Skeletal muscle tissue (tissue), 4 donors: ENCODE data around the gene ZBTB47. TPM values are rescaled to one million over a fixed set of nuclear protein-coding genes. Genes with fewer than 3 reads are reported as not detected.

Experiments
- H3K27ac ChIP-seq: one replicate; pipeline ENCODE4 v1.7.0; 2013; ENCODE audit warnings: mild to moderate bottlenecking, low read depth, low read length, inconsistent platforms
- H3K27me3 ChIP-seq, 3 donors: one replicate each; pipeline ENCODE4 v1.7.0; 2013; ENCODE audit warnings: low read length in 3 of 3; ENCODE audit not compliant: control insufficient read depth in 3 of 3, insufficient read depth in 3 of 3
- H3K36me3 ChIP-seq, 3 donors: one replicate each; pipeline ENCODE4 v1.7.0; 2013; ENCODE audit warnings: low read length in 3 of 3; ENCODE audit not compliant: control insufficient read depth in 3 of 3, insufficient read depth in 3 of 3
- H3K4me1 ChIP-seq, 3 donors: one replicate each; pipeline ENCODE4 v1.7.0; 2013; ENCODE audit warnings: low read length in 3 of 3, mild to moderate bottlenecking in 3 of 3; ENCODE audit not compliant: control insufficient read depth in 3 of 3, insufficient read depth in 3 of 3
- H3K4me3 ChIP-seq, 3 donors: one replicate each; pipeline ENCODE4 v1.7.0; 2013; ENCODE audit warnings: low read length in 3 of 3
- H3K9ac ChIP-seq, 3 donors: one replicate each; pipeline ENCODE4 v1.7.0; 2013; ENCODE audit warnings: low read length in 3 of 3, mild to moderate bottlenecking in 3 of 3, moderate library complexity in 2 of 3, low read depth in 1 of 3
- H3K9me3 ChIP-seq, 3 donors: one replicate each; pipeline ENCODE4 v1.7.0; 2013; ENCODE audit warnings: low read length in 3 of 3; ENCODE audit not compliant: control insufficient read depth in 3 of 3
- total RNA-seq: library from RNA; depleted of rRNA; stranded (reverse); fragments of >200 nt; gene quantifications from one replicate; pipeline ENCODE4 v1.2.3, GENCODE V29; 2014
- donor health status: Osteomylitis.

The ZBTB47 gene
- total RNA-seq, 1 donor from 2014 or later = 21.4 TPM

DNA sequence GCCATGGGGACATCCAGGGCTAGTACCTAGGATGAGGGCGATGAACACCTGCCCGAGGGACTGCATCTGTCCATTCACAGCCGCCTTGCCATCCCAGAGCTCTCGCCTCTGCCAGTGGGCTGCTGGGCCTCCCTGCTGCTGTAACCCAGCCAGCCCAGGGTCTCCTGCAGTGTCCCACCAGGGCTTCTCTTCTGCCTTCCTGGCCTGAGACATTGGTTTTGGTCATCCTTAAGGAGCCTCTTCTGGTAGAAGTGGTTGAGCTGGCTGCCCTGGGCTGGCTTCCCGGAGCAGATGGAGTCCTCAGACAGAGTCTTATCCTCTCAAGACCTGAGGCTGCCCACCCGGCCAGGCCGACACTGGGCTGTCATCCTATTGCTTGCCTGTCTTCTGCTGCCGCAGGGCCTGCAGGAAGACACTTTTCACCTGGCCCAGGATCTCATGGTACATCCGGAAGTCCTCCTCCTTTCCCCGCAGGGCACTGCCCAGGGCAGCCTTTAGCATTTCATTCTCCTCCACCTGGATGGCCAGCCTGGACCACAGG, 55.2 kb downstream of the ZBTB47 start:
- no peaks in the 10 kb centered on the region for H3K9me3 ChIP-seq
- H3K9ac ChIP-seq = no peak overlapping the region
- no peaks in the 10 kb centered on the region for H3K36me3 ChIP-seq
- H3K27me3 ChIP-seq = peaks cover 0 to 3% (median 0%) of the 10 kb centered on the region in 3 donors
- peaks cover 28 to 42% (median 37%) of the 10 kb centered on the region in 3 donors for H3K4me1 ChIP-seq
- H3K4me3 ChIP-seq = no peak overlapping the region
- no peak overlapping the region for H3K27ac ChIP-seq

- Histone ChIP-seq H3K27me3 (peaks cover 0 to 3% (median 0%) of the 10 kb centered on the region in 3 donors), H3K9me3 (no peaks in the 10 kb centered on the region), H3K36me3 (no peaks in the 10 kb centered on the region), H3K27ac (no peak overlapping the region), H3K4me1 (peaks cover 19 to 33% (median 27%) of the 10 kb centered on the region in 3 donors), H3K4me3 (no peak overlapping the region), H3K9ac (no peak overlapping the region)
Measured at GRCh38 chr3:42709621-42710020, 56.1 kb downstream of the ZBTB47 start.

GRCh38 chr3:42710323-42711021, 57.0 kb downstream of the ZBTB47 start:
- H3K4me3 ChIP-seq = no peak overlapping the region
- H3K27me3 ChIP-seq = peaks cover 0 to 3% (median 0%) of the 10 kb centered on the region in 3 donors
- no peaks in the 10 kb centered on the region for H3K36me3 ChIP-seq
- H3K9me3 ChIP-seq = no peaks in the 10 kb centered on the region
- H3K4me1 ChIP-seq = peaks cover 11 to 25% (median 19%) of the 10 kb centered on the region in 3 donors
- no peak overlapping the region for H3K27ac ChIP-seq
- H3K9ac ChIP-seq = no peak overlapping the region

DNA sequence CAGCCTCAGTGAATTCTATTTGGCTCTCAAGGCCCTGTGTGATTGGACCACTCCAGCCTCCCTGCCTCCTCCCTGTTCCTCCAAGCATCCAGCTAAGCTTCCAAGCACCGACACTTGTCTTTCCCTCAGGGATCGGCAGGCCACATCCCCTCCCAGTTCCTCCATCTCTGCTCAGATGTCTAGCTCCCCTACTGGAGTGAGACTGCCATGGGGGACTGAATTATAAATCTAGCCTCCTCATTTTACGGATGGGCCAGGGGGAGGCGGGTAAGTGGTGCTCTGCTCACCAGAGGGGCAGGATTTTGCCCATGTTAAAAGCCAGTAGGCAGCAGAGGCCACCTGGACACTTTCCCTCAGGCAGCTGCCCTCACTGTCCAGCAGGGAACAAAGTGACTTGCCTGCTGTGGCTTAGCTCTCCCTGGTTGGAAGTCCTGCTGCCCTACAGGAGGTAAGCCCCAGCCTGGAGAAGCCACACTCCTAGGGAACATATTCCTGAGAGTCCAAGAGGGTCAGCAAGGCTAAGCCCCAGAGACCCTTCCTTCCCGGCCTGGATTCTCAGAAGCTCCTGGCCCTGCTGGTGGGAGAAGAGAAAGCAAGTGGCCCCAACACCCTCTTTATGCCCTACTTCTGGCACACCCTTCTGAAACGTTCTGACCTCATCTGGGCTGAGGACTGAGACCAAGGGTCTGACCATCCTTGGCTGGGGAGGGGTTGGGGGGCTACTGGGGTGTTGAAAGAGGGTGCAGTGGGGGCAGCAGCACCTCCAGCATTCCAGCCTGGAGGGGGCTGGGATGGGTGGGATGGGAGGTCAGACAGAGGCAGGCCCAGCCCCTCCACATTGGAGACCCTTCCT, 58.2 kb downstream of the ZBTB47 start:
- no peaks in the 10 kb centered on the region for H3K9me3 ChIP-seq
- peak overlapping the region in 1 of 3 donors; percentile 16 for H3K9ac ChIP-seq
- H3K4me3 ChIP-seq = no peak overlapping the region
- H3K4me1 ChIP-seq = peaks cover 0 to 13% (median 7%) of the 10 kb centered on the region in 3 donors
- H3K27me3 ChIP-seq = peaks cover 0 to 3% (median 0%) of the 10 kb centered on the region in 3 donors
- H3K36me3 ChIP-seq = no peaks in the 10 kb centered on the region
- no peak overlapping the region for H3K27ac ChIP-seq

DNA sequence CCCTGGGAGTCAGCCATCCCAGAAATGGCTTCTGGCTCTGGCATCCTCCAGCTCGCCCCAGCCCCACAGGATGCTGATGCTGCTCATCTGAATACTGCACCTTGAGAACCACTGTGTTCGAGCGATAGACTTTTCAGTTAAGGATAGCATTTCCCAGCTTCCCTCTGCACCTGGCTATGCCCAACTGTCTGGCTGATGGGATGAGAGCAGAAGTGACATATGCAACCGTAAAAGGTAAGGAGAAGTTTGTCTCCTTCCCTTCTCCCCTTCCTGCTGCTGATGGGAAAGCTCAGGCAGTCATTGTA, 58.8 kb downstream of the ZBTB47 start:
- Histone ChIP-seq H3K4me3 (no peak overlapping the region), H3K27me3 (peaks cover 0 to 3% (median 0%) of the 10 kb centered on the region in 3 donors), H3K4me1 (peaks cover 0 to 10% (median 3%) of the 10 kb centered on the region in 3 donors), H3K9ac (no peak overlapping the region), H3K27ac (no peak overlapping the region), H3K9me3 (no peaks in the 10 kb centered on the region), H3K36me3 (no peaks in the 10 kb centered on the region)

DNA sequence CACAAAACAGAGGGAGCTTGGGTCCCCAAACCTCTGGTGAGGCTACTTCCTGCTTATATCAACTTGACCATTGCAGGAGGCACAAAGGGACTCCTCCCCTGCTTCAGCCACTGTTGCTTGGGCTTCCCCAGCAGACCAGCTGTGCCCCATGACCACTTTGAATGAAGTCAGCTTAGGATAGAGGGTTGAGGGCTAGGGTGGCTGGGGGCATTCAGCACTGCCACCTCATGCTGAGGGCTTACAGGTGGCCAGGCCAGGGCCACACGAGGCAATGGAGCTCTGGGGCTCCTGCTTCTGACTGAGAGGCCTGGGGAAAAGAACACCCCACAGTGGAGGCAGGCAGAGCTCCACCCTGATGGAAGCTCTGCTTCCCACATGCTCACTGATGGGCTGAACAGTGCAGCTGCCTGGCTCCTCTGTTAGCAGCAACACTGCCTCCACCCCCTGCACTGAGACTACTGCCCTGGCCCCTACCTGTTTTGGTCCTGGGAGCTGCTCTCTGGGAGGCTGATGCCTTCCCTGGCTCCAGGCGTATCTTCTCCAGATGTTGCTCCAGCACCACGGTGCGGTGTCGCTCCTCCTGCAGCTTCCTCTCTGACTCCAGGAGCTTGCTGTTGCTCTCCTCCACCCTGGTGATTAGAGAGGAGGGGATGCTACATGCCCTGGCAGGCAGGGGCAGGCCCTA, 59.3 kb downstream of the ZBTB47 start:
- no peaks in the 10 kb centered on the region for H3K27me3 ChIP-seq
- H3K27ac ChIP-seq = no peak overlapping the region
- no peak overlapping the region for H3K9ac ChIP-seq
- no peaks in the 10 kb centered on the region for H3K36me3 ChIP-seq
- peaks cover 0 to 10% (median 3%) of the 10 kb centered on the region in 3 donors for H3K4me1 ChIP-seq
- no peak overlapping the region for H3K4me3 ChIP-seq
- H3K9me3 ChIP-seq = no peaks in the 10 kb centered on the region

DNA sequence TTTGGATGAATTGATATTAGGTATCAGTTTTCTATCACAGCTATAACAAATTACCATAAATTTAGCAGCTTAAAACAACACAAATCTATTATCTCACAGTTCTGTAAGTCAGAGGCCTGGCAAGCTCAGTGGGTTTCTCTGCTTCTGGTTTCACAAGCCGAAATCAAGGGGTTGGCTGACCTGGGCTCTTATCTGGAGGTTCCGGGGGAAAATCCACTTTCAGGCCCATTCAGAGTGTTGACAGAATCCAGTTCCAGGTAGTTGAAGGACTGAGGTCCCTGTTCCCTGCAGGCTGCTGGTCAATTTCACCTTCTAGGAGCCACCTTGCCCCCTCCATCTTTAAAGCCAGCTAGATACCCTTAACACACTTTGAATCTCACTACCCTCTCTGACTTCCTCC, 60.2 kb downstream of the ZBTB47 start:
- Histone ChIP-seq H3K4me3 (no peak overlapping the region), H3K9me3 (no peaks in the 10 kb centered on the region), H3K27ac (no peak overlapping the region), H3K36me3 (no peaks in the 10 kb centered on the region), H3K27me3 (no peaks in the 10 kb centered on the region), H3K9ac (no peak overlapping the region), H3K4me1 (peaks cover 0 to 10% (median 3%) of the 10 kb centered on the region in 3 donors)

GRCh38 chr3:42714171-42714852, 60.8 kb downstream of the ZBTB47 start:
- no peak overlapping the region for H3K4me3 ChIP-seq
- no peaks in the 10 kb centered on the region for H3K9me3 ChIP-seq
- no peak overlapping the region for H3K9ac ChIP-seq
- no peaks in the 10 kb centered on the region for H3K27me3 ChIP-seq
- no peak overlapping the region for H3K27ac ChIP-seq
- no peaks in the 10 kb centered on the region for H3K36me3 ChIP-seq
- peaks cover 0 to 10% (median 7%) of the 10 kb centered on the region in 3 donors for H3K4me1 ChIP-seq
